ENCODE data around the gene TRIM42.

The TRIM42 gene

DNA sequence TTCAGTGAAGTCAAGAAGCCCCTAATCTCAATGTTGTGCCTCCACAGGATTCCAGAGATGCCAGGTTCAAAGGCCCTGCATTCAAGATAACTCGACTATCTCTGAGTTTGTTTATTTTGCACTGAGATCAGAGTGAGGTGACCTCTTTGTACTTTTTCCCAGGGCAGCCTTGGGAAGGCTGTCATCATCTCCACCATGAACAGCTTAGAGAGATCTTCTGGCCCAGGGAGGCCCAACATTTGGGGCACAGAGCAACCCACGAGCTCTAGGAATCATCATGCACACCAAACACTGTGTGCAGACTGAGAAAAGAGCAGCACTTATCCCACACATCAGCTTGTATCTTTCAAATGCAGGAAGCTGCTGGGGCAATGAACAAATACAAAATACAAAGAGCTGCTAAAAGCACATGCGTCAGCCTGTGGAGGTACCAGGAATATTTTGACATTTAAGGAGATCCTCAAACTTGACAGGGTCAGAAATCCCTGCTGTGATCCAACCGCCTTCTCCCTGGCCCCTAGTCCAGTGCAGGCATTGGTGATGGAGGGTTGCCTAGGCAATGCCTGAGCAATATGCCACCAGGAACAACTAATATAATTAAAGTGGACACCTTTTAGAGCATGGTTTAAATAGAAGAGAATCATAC lies 33.6 kb downstream of the TRIM42 start:
- DNase-seq: no peak

GRCh38 chr3:140712301-140712700 lies 34.4 kb downstream of the TRIM42 start:
- DNase-seq: no peak

- no peak for DNase-seq
Observed at GRCh38 chr3:140715035-140715434, 37.2 kb downstream of the TRIM42 start.

GRCh38 chr3:140717921-140718320 lies 40.1 kb downstream of the TRIM42 start:
- no peak for DNase-seq

DNA sequence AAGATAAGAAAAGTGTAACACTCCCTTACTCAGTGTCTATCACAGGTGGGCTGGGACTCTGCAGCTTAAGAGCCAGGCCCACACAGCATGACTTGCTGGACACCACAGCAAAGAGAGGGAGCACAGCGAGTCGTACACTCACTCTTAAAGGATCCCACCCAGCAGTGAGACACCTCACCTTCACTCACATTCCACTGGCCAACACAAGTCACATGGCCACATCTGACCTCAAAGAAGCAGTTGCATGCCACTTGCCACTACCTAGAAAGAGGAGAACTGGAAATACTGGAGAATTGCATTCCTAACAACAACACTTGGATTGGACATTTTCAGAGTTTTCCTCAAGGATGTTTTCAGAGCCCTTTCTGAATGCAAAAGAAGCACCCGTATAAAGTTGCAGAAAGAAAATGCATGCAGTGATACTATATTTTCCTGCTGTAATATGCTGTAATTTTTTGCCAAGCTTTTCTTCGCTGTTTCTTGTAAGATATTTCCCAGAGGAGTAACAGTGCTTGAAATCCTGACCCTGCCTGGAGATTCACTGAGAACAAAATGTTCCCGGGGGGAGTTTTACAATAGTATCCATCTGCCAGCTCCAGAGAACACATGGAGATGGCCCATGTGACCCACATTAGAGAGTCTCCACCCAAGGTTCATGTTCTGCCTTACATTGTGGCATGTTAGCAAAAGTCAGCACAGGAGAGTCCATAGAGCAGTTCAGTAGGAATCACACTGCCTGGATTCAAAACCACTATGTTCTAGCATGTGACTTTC lies 42.2 kb downstream of the TRIM42 start:
- no peak for DNase-seq

- no peak for DNase-seq
Observed at GRCh38 chr3:140723576-140723975, 45.7 kb downstream of the TRIM42 start.

DNA sequence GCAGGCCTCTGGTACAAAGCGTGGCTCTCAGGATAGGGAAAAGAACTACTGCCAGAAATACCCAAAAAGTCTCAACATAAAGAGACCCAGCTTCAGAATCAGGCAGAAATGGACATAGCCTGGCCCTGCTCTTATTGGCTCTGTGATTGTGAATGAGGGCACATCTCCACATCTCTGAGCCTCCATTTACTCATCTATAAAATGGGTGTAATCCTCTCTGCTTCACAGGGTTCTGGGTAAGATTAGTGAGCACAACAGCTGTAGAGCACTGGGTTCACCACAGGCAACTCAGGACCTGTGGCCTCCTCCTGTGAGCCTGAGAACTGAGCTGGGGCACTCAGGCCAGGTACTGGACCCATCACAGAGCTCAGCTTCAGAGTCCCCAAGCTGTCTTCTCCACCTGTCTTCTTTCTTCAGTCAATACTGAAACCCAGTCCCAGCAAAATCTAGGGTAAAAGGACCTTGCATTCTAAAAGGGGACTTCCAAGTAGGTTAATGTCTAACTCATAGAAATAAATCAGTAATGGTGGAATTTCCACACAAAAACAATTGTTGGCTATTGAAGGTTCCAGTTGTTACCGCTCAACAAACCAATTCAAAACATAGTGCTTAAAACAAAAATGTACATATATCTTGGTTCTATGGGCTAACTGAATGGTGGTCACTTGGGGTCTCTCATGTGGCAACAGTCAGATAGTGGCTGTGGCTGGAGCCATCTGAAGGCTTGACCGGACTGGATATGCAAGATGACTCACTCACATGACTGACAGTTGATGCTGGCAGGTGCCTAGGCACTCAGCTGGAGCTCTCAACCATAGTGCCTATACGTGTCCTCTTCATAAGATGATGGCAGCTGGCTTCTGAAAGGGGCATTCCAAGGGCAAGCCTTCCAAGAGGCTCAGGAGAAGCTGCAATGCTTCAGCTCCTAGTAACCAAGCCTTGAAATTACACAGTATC lies 47.3 kb downstream of the TRIM42 start:
- DNase-seq: no peak

- DNase-seq: no peak
Observed at GRCh38 chr3:140726066-140726465, 48.2 kb downstream of the TRIM42 start.

DNA sequence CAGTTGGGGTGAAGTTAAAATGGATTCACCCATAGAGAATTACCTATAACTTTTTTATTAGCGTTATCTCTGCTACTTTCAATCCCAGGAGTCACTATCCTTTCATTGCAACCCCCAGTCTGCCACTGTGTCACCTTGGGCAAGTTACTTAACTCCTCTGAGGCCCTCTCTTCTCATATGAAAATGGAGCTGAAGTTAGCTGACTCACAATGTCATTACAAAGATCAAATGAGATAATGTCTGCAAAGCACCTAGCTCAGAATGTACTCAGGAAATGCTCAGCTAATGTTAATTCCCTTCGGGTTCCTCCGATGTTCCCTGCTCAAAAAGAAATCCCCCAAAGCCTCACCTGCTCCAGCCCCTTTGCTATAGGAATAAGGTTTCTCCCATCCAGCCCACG lies 50.0 kb downstream of the TRIM42 start:
- no peak for DNase-seq

GRCh38 chr3:140731440-140732119 lies 53.7 kb downstream of the TRIM42 start:
- no peak for DNase-seq

- no peak for DNase-seq
Observed at GRCh38 chr3:140733623-140734022, 55.8 kb downstream of the TRIM42 start.

DNA sequence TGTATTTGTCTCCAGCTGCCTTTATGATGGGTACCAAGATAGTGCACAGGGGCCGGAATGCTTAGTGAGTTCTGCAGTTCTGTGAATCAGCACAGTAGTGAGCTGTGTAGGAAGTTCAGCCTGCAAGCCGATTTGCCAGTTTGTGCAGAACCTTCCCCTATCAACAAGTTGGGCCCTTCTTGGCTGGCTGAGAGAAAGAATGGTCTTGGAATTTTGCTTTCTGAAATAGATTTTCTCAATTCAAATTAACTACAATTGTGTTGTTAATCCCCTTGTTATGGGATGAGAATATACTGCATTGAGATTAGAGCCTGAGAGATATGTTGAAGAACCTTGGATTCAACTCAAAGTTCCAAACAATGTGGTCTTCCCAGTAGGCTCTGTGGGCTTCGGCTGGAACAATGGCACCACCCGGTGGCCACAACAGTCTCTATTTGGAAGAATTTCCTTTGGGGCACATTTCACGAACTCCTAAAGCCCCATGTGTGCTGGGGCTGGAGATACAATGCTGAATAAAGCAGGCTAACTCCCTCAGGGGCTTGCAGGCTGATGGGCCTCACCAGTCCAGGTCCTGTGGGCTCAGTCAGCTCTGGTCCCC lies 59.1 kb downstream of the TRIM42 start:
- no peak for DNase-seq

DNA sequence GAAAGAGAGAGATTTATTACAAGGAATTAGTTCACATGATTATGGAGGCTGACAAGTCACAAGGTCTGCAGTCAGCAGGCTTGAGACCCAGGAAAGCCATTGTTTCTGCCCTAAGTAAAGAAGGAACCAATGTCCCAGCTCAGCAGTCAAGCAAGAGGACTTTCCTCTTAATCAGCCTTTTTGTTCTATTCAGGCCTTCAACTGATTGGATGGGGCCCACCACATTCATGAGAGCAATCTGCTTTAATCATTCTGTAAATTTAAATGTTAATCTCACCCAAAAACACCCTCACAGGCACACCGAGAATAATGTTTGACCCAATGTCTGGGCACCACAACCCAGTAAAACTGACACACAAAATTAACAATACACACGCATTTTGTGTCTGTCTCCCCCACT lies 64.3 kb downstream of the TRIM42 start:
- DNase-seq: no peak

GRCh38 chr3:140748171-140748570 lies 70.3 kb downstream of the TRIM42 start:
- no peak for DNase-seq

GRCh38 chr3:140748903-140749302 lies 71.0 kb downstream of the TRIM42 start:
- no peak for DNase-seq

All from CD4-positive, alpha-beta T cell treated with Interleukin-1 beta for 1 hour (primary cell).